Activated naive CD8-positive, alpha-beta T cell treated with anti-CD3 and anti-CD28 coated beads for 36 hours (primary cell): ENCODE measurements around the gene WNT7B. TPM values are rescaled to one million over a fixed set of nuclear protein-coding genes. Genes with fewer than 3 reads are reported as not detected.

Source experiments
- DNase-seq: peaks from one replicate; pipeline ENCODE4 v3.0.0; 2021
- H3K27ac Mint-ChIP-seq: one replicate; pipeline ENCODE4 v1.8.0; 2022; ENCODE audit warnings: mild to moderate bottlenecking, moderate library complexity, mixed read lengths
- H3K27me3 Mint-ChIP-seq: one replicate; pipeline ENCODE4 v1.8.0; 2022; ENCODE audit warnings: mild to moderate bottlenecking, mixed read lengths
- H3K36me3 Mint-ChIP-seq: one replicate; pipeline ENCODE4 v1.8.0; 2021; ENCODE audit warnings: mild to moderate bottlenecking, mixed read lengths
- H3K4me1 Mint-ChIP-seq: one replicate; pipeline ENCODE4 v1.8.0; 2021; ENCODE audit warnings: mixed read lengths
- H3K4me3 Mint-ChIP-seq: one replicate; pipeline ENCODE4 v1.8.0; 2022; ENCODE audit warnings: mild to moderate bottlenecking, moderate library complexity, mixed read lengths
- H3K9me3 Mint-ChIP-seq: one replicate; pipeline ENCODE4 v1.8.0; 2022; ENCODE audit warnings: mixed read lengths
- total RNA-seq, 2 experiments: library from RNA; stranded (reverse); gene quantifications; one replicate each; pipeline ENCODE4 v1.2.3, GENCODE V29; 2021

Gene WNT7B
- total RNA-seq, 2 experiments from 2014 or later: not detected

DNA sequence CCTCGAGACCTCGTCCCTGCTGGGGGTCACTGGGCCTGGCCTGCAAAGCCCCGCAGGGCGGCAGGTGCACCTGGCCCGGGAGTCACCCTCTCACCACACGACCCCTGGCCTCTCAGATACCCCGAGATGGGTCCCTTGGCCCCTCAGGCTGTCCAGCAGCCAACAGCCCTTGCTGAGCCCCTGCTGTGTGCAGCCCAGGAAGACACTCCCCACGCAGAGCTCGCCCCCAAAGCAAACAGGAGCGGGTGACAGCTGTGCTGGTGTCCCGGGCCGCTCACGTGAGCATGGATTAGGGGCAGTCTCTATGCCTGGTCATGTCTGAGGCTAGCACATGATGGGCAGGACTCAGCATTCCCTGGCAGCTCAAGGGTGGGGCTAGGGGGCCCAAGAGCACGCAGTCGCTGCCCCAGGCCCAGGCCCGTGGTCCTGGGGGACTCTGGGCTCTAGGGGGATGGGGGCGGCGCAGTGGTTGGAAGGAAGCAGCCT is 31.3 kb downstream of the WNT7B start:
- Mint-ChIP-seq H3K27ac (no peak overlapping the region), H3K36me3 (no peaks in the 10 kb centered on the region), H3K4me1 (peaks cover 2% of the 10 kb centered on the region), H3K27me3 (no peaks in the 10 kb centered on the region), H3K4me3 (no peak overlapping the region), H3K9me3 (no peaks in the 10 kb centered on the region)
- DNase-seq: no peak

DNA sequence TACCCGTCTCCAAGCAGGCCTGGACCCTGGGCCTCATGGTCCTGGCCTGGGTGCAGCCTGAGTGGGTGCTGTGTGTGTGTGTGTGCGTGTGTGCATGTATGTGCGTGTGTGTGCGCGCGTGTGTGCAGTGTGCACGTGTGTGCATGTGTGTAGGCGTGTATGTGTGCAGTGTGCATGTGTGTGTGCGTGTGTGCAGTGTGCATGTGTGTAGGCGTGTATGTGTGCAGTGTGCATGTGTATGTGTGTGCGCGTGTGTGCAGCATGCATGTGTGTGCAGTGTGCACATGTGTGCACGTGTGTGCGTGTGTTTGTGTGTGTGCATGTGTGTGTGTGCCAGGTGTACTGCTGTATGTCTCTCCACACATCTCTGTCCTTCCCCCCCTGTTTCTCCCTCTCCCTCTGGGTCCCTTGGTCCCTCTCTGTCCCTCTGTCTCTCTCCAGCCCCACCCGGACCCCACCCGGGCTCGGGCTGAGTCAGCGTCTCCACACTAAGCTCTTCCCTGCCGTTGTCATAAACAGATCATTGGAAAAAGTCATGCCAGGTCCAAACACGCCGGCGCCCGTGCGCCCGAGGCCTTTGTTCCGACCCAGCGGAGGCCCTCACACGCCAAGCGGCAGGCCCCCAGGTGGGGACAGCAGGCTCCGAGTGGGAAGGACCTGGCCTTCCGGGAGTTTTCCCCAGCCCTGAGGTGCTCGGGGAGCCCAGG is 34.0 kb downstream of the WNT7B start:
- Mint-ChIP-seq H3K4me3 (no peak overlapping the region), H3K9me3 (peaks cover 1% of the 10 kb centered on the region), H3K4me1 (no peaks in the 10 kb centered on the region), H3K27ac (no peak overlapping the region), H3K27me3 (no peaks in the 10 kb centered on the region), H3K36me3 (no peaks in the 10 kb centered on the region)
- no peak for DNase-seq

DNA sequence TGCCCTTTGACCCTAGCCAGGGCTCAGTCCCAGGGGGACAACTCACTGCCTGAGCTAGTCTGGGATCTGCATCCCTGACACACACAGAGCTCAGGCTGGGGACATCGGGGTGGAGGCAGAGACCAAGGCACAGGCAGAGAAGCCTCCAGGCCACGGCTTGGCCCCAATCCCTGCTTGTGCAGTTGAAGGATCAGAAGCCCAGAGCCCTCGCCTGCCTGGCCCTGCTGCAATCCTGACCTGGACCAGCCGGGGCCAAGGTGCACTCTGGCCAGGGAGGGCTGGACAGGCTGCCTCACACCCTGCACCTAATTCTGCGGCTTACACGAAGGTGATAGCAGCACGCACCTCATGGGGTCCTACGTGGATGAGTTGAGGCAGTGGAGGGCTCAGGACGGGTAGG is 34.6 kb downstream of the WNT7B start:
- no peak overlapping the region for H3K4me3 Mint-ChIP-seq
- no peak for DNase-seq
- no peak overlapping the region for H3K27ac Mint-ChIP-seq
- no peaks in the 10 kb centered on the region for H3K27me3 Mint-ChIP-seq
- H3K9me3 Mint-ChIP-seq: peaks cover 3% of the 10 kb centered on the region
- no peaks in the 10 kb centered on the region for H3K36me3 Mint-ChIP-seq
- H3K4me1 Mint-ChIP-seq: no peaks in the 10 kb centered on the region

DNA sequence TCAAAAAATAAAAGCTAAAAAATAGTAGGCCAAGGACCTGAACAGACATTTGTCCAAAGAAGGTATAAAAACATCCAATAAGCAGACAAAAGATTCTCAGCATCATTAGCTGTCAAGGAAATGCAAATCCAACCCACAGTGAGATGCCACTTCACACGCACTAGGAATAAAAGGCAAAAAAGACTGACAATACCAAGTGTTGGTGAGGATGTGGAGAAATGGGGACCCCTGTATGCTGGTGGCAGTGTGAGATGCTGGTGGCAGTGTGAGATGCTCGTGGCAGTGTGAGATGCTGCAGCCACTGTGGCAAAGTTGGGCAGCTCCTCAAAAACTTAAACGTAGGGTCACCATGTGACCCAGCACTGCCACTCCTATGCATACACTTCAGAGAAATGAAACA is 38.0 kb downstream of the WNT7B start:
- DNase-seq: no peak

DNA sequence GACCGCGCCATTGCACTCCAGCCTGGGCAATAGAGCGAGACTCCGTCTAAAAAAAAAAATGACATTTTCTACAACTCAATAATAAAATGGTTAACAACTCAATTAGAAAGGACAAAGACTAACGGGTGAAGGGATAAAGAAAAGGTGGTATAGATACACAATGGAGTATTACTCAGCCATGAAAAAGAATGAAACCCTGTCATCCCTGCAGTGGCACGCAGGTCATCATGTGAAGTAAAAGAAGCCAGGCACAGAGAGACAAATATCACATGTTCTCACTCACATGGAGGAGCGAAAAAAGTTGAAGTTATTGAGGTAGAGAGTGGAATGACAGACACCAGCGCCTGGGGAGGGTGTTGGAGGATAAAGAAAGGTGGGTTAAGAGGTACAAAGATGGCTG is 39.0 kb downstream of the WNT7B start:
- Mint-ChIP-seq H3K4me1 (no peaks in the 10 kb centered on the region), H3K9me3 (peaks cover 3% of the 10 kb centered on the region), H3K27ac (no peak overlapping the region), H3K27me3 (peaks cover 9% of the 10 kb centered on the region), H3K36me3 (no peaks in the 10 kb centered on the region), H3K4me3 (no peak overlapping the region)
- no peak for DNase-seq

More for the DNA sequence above, 38.0 kb downstream of the WNT7B start:
- H3K9me3 Mint-ChIP-seq: peaks cover 3% of the 10 kb centered on the region
- H3K4me1 Mint-ChIP-seq: no peaks in the 10 kb centered on the region
- peaks cover 4% of the 10 kb centered on the region for H3K27me3 Mint-ChIP-seq
- H3K4me3 Mint-ChIP-seq: no peak overlapping the region
- H3K27ac Mint-ChIP-seq: no peak overlapping the region
- no peaks in the 10 kb centered on the region for H3K36me3 Mint-ChIP-seq

DNA sequence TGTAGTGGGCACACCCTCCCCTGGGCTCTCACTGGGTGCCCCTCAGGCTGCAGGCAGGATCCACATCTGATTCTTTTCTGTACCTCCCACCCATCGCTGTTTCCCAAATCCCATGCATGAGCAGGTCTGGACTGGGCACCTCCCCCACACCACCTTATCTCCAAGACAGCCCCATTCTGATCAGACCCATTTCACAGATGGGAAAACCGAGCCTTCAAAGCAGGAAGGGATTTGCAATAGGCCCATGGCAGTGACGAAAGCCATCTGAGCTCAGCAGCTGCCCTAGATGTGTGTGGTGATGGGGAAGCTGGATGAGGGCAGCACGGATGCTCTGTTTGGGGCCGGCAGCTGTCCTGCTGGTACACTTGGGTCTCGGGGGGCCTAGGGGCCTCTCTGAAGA is 41.4 kb downstream of the WNT7B start:
- no peaks in the 10 kb centered on the region for H3K4me1 Mint-ChIP-seq
- H3K36me3 Mint-ChIP-seq: no peaks in the 10 kb centered on the region
- no peak overlapping the region for H3K4me3 Mint-ChIP-seq
- H3K27me3 Mint-ChIP-seq: peaks cover 21% of the 10 kb centered on the region
- DNase-seq: no peak
- H3K9me3 Mint-ChIP-seq: peaks cover 3% of the 10 kb centered on the region
- H3K27ac Mint-ChIP-seq: no peak overlapping the region

DNA sequence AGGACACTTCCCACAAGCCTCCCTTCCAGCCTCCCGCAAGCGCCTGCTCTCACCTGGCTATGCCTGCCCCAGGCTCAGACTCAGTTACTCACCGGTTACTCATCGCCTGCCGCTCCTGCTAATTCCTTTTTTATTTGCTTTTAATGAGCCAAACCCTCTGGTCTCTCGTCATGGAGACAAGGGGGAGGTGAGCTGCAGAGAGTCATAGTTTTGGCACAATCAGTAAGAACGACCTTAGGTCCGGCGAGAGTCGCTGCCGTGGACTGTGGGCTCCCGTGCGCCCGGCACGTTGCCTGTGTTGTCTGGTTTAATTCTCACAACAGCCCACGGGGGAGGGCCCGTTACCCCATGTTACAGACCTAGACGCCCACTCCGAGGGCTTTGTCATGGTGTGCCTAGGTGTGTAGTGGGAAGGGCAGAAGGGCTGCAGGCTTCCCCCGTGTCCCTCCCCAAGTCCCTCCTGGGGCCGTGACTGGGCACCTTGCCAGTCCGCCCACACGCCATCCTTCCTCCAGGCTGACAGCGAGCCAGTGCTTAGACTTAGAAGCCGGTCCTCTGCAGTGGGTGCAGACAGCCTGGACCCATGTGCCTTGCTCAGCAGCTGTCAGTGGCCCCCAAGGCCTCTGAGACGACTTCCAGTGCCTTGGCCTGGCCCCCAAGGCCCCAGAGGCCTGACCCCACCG is 42.2 kb downstream of the WNT7B start:
- Mint-ChIP-seq H3K27me3 (peaks cover 24% of the 10 kb centered on the region), H3K36me3 (no peaks in the 10 kb centered on the region), H3K4me1 (no peaks in the 10 kb centered on the region), H3K27ac (no peak overlapping the region), H3K4me3 (no peak overlapping the region), H3K9me3 (peaks cover 3% of the 10 kb centered on the region)
- DNase-seq: no peak

DNA sequence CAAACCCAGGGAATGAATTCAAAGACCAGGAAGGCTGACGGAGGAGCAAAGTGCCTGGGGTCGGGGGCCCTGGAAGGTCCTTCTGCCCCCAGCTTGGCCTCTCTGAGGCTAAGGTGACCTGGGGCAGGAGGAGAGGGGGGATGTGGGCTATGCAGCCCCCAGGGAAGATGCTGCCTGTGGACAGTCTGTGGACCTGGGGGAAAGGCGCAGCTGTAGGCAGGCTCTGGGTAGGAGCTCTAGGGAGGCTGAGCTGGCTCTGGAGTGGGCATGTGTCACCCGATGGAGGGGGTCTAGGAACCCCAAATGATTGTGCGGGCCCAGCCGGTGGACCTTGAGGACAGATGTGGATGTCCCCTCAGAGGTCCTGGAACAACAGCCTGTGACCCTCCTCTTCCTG is 42.8 kb downstream of the WNT7B start:
- H3K4me1 Mint-ChIP-seq: no peaks in the 10 kb centered on the region
- H3K27ac Mint-ChIP-seq: no peak overlapping the region
- no peak for DNase-seq
- peaks cover 24% of the 10 kb centered on the region for H3K27me3 Mint-ChIP-seq
- H3K4me3 Mint-ChIP-seq: no peak overlapping the region
- no peaks in the 10 kb centered on the region for H3K36me3 Mint-ChIP-seq
- H3K9me3 Mint-ChIP-seq: peaks cover 3% of the 10 kb centered on the region

DNA sequence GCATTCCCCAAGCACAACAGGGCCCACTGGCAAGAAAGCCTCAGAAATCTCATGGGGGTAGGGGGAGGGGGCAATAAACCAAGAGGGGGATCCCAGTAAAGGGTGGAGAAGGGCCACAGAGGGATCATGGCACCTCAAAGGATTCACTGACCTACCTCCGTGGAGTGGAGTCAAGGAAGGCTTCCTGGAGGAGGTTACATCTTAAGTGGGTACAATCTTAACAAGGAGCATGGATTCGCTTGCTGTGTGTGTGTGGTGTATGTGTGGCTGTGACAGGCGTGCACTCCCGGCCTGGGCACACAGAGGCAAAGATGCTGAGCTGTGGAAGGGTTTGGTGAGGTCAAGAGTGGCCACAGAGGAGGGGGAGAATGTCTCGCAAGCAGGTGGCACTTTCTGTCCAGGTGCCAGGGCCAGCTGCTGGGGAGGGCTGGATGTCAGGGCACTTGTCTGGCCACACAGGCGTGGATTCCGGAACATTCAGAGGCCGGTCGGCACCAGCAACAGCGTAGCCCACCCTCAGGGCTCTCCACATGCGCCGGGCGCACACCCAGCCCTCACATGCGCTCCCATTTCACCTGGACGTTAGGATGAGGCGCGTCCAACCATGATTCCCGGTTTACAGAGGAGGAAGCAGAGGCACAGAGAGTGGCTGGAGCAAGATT is 43.3 kb downstream of the WNT7B start:
- H3K36me3 Mint-ChIP-seq: no peaks in the 10 kb centered on the region
- no peak overlapping the region for H3K27ac Mint-ChIP-seq
- no peaks in the 10 kb centered on the region for H3K4me1 Mint-ChIP-seq
- peaks cover 3% of the 10 kb centered on the region for H3K9me3 Mint-ChIP-seq
- no peak for DNase-seq
- H3K27me3 Mint-ChIP-seq: peaks cover 24% of the 10 kb centered on the region
- H3K4me3 Mint-ChIP-seq: no peak overlapping the region

DNA sequence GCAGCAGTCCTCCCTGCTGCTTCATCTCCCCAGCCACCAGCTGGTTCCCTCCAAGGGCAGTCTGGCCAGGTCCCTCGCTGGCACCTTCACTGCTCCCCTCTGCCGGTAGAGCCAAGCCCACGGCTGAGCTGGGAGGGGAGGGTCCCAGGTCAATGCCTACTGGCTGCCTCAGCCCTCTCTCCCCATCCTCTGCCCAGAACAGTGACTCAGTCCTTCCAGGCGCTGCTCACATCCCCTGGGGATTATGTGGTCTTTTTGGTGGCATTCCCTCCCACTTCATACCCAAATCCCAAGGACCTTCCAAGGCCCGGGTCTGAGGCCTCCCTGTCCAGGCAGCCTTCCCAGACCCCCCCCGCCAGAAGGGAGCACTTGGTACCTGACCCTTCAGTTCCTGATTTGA is 44.9 kb downstream of the WNT7B start:
- Mint-ChIP-seq H3K27me3 (peaks cover 24% of the 10 kb centered on the region), H3K4me1 (no peaks in the 10 kb centered on the region), H3K4me3 (no peak overlapping the region), H3K9me3 (no peaks in the 10 kb centered on the region), H3K27ac (no peak overlapping the region), H3K36me3 (no peaks in the 10 kb centered on the region)
- no peak for DNase-seq

DNA sequence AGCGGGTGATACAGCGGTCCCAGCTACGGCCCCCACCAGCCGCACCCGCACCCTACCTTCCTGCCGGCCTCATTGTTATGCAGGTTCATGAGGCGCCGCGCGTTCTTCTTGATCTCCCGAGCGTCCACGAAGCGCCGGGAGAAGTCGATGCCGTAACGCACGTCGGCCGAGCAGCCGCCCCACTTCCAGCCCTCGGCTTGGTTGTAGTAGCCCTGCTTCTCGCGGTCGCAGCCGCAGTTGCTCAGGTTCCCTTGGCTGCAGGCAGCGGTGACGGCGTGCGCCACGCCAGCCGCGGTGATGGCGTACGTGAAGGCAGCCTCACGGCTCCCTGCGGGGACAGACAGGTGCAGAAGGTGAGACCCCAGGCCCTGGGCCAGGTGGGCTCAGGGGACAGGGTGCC is 45.9 kb downstream of the WNT7B start:
- DNase-seq: no peak
- H3K27me3 Mint-ChIP-seq: peaks cover 24% of the 10 kb centered on the region
- no peaks in the 10 kb centered on the region for H3K9me3 Mint-ChIP-seq
- no peak overlapping the region for H3K27ac Mint-ChIP-seq
- H3K4me3 Mint-ChIP-seq: no peak overlapping the region
- H3K4me1 Mint-ChIP-seq: no peaks in the 10 kb centered on the region
- H3K36me3 Mint-ChIP-seq: no peaks in the 10 kb centered on the region

DNA sequence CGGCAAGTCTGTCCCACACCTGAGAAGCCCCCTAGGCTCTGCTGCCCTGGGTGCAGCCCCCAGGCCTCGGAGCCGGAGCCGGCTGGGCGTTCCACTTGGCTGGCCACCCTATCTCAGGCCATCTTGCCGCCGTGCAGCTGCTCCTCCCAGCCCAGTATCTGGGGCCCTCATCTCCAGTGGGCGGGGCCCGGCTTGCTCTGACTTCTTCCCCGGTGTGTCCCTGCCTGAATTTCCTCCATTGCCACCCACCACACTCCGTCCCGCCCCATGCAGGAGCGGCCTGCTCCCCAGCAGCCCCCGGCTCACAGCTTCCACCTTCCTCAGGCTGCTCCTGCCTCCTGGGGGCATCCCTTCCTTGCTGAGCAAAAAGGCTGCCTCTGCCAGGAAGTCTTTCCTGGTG is 46.6 kb downstream of the WNT7B start:
- Mint-ChIP-seq H3K27me3 (peaks cover 24% of the 10 kb centered on the region), H3K36me3 (no peaks in the 10 kb centered on the region), H3K9me3 (no peaks in the 10 kb centered on the region), H3K27ac (no peak overlapping the region), H3K4me1 (no peaks in the 10 kb centered on the region), H3K4me3 (no peak overlapping the region)
- DNase-seq: no peak

DNA sequence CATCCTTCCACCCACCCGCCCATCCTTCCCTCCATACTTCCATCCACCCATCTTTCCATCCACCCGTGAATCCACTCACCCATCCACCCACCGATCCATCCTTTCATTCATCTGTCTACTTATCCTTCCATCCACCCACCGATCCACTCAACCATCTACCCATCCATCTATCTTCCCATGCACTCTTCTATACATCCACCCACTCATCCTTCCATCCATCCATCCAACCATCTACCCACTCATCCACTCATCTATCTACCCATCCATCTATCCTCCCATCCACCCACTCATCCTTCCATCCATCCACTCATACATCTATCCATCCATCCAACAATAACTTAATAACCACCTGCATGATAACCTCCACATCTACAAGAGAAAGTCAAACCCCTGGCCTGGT is 47.3 kb downstream of the WNT7B start:
- Mint-ChIP-seq H3K36me3 (no peaks in the 10 kb centered on the region), H3K4me3 (no peak overlapping the region), H3K9me3 (no peaks in the 10 kb centered on the region), H3K4me1 (no peaks in the 10 kb centered on the region), H3K27ac (no peak overlapping the region), H3K27me3 (peaks cover 23% of the 10 kb centered on the region)
- DNase-seq: no peak

DNA sequence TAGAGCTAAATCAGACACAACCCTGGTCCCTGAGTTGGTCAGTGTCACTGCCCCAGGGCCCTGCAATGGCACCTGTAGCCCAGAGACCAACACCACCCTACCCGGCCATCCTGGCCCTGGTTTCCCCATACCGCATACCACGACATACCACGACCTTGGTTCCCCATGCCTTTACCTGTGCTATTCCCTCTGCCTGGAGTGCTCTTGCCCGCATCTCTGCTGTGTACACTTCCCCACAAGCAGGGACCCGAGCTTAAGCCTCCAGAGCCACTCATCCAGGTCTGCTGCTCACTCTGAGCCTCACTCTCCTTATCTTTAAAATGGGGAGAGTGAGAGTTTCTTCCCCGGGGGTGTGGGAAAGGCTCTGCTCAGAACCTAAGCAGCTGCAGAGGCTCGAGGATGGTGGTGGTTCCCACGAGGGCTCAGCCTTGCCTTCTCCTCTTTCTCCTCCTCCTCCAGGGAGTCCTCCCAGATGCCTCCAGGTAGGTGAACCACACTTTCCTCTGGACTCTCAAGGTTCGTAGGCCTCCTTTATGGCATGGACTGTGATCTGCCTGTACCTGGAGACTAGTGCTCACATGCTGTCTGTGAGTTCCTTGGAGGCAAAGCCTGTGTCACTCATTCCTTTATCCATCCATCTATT is 48.1 kb downstream of the WNT7B start:
- no peak for DNase-seq

DNA sequence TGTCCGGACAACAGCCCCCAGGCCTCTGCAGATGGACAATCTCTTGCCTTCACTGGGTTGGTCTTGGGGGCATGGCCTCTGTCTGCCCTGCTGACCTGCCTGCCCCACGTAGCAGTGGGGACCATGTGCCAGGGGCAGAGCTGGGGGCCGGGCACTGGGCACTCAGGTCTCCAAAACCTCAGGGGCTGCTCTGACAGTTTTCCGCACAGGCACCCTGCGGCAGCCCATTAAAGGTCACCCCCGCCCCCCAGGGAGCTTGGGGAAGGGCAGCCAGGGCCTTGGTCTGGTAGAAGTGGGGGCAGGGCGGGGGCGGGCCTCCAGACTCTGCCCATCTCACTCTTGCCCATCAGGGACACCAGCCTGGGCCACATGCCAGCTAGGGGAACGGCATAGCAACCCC is 49.9 kb downstream of the WNT7B start:
- Mint-ChIP-seq H3K4me1 (no peaks in the 10 kb centered on the region), H3K4me3 (no peak overlapping the region), H3K9me3 (no peaks in the 10 kb centered on the region), H3K36me3 (no peaks in the 10 kb centered on the region), H3K27ac (no peak overlapping the region), H3K27me3 (peaks cover 10% of the 10 kb centered on the region)
- no peak for DNase-seq

More for the DNA sequence above, 48.1 kb downstream of the WNT7B start:
- Mint-ChIP-seq H3K36me3 (no peaks in the 10 kb centered on the region), H3K27ac (no peak overlapping the region), H3K4me1 (no peaks in the 10 kb centered on the region), H3K9me3 (no peaks in the 10 kb centered on the region), H3K27me3 (peaks cover 19% of the 10 kb centered on the region), H3K4me3 (no peak overlapping the region)
